Measurements from ENCODE around the gene ARL6. TPM values are rescaled to one million over a fixed set of nuclear protein-coding genes. Genes with fewer than 3 reads are reported as not detected.

The ARL6 gene
- total and polyA plus RNA-seq, 2 of the 8 experiments (the other 6 are each of a cell fraction or from before 2014, with no cell fraction given) = 1.8 to 12.0 TPM

- H3K4me3 ChIP-seq (ENCODE audit: extremely low read depth in 1 of 4, insufficient read depth in 2 of 4, low read depth in 3 of 4, low read length in 4 of 4) = no peak overlapping the region
- no peak overlapping the region for H3K56ac ChIP-seq (replicated peaks; ENCODE audit: insufficient read length, low read depth, low read length)
- peaks cover 0 to under 1% (median 0%) of the 10 kb centered on the region in 4 experiments; a peak in 1 of 7 replicates for H3K4me1 ChIP-seq (replicated peaks in 1 of 4; ENCODE audit: control insufficient read depth in 3 of 4, insufficient read depth in 4 of 4, low read length in 3 of 4)
- H3K23ac ChIP-seq (ENCODE audit: insufficient read length) = no peak overlapping the region
- H4K91ac ChIP-seq (replicated peaks; ENCODE audit: insufficient read length, low read length) = no peak overlapping the region
- H3K4ac ChIP-seq (replicated peaks; ENCODE audit: insufficient read length, low read depth, low read length) = no peak overlapping the region
- POLR2A ChIA-PET (ENCODE audit: partially characterized antibody) = no interaction called here
- H4K8ac ChIP-seq (ENCODE audit: extremely low read depth, insufficient read depth, low read length) = no peak overlapping the region
- no peaks in the 10 kb centered on the region for H3K9me3 ChIP-seq (ENCODE audit: insufficient read depth in 2 of 2, low read depth in 1 of 2, low read length in 1 of 2)
- no peak overlapping the region for H2AFZ ChIP-seq (ENCODE audit: low read length)
- FAIRE-seq = no peak
- no peak overlapping the region for H3K14ac ChIP-seq (ENCODE audit: insufficient read length)
- H3K4me2 ChIP-seq (ENCODE audit: insufficient read depth in 1 of 2, low read depth in 2 of 2, low read length in 2 of 2) = no peak overlapping the region
- no peak overlapping the region for H3K9ac ChIP-seq (replicated peaks in 1 of 4; ENCODE audit: extremely low read depth in 1 of 4, low read depth in 3 of 4, low read length in 3 of 4)
- no peaks in the 10 kb centered on the region for H3K36me3 ChIP-seq (ENCODE audit: control insufficient read depth in 2 of 4, insufficient read depth in 4 of 4, low read length in 3 of 4)
- H2BK15ac ChIP-seq (ENCODE audit: low read length) = no peak overlapping the region
- no peaks in the 10 kb centered on the region for H3K79me2 ChIP-seq (ENCODE audit: control insufficient read depth in 1 of 2, insufficient read depth in 2 of 2, low read length in 2 of 2)
- H4K5ac ChIP-seq (ENCODE audit: insufficient read length, low read depth, low read length) = no peak overlapping the region
- no peak overlapping the region for H2BK12ac ChIP-seq (ENCODE audit: low read depth, low read length)
- no peaks in the 10 kb centered on the region for H3K23me2 ChIP-seq (ENCODE audit: low read depth, low read length)
- H2AK5ac ChIP-seq (ENCODE audit: low read depth, low read length) = no peak overlapping the region
- no peak overlapping the region for H3K27ac ChIP-seq (ENCODE audit: low read depth, low read length)
- H3K27me3 ChIP-seq (replicated peaks in 1 of 4; ENCODE audit: control insufficient read depth in 3 of 4, extremely low read depth in 1 of 4, insufficient read depth in 3 of 4, low read length in 3 of 4) = no peaks in the 10 kb centered on the region
- H2BK5ac ChIP-seq (ENCODE audit: low read depth, low read length) = no peak overlapping the region
- no peak for DNase-seq (ENCODE audit: low read depth in 1 of 2, low spot score in 2 of 2)
- 84% methylated on average over 3 of the region's 3 CpGs; no CpG with 5 or more reads in 1 of the 2 experiments for WGBS, 2 experiments (ENCODE audit: extremely low coverage in 1 of 2, insufficient coverage in 1 of 2, insufficient read length in 1 of 2, insufficient replicate concordance in 2 of 2, low coverage in 1 of 2, low lambda C conversion rate in 2 of 2, missing lambda C conversion rate in 1 of 2)
- CTCF ChIA-PET (ENCODE audit: partially characterized antibody) = no interaction called here
- H4K20me1 ChIP-seq (replicated peaks in 1 of 2; ENCODE audit: control insufficient read depth in 1 of 2, insufficient read depth in 2 of 2, low read length in 2 of 2) = no peaks in the 10 kb centered on the region
- H3K18ac ChIP-seq (ENCODE audit: extremely low read depth, low read length) = no peak overlapping the region
- H3K79me1 ChIP-seq (ENCODE audit: low read depth, low read length) = no peaks in the 10 kb centered on the region
- no peak overlapping the region for H2BK120ac ChIP-seq (replicated peaks; ENCODE audit: low read depth, low read length)
- H2BK20ac ChIP-seq (ENCODE audit: low read length) = no peak overlapping the region
- TF ChIP-seq BRCA1 (IDR thresholded peaks at IDR 0.05; ENCODE audit: low read depth, low read length) (no peak), EGR1 (IDR thresholded peaks at IDR 0.05; ENCODE audit: borderline replicate concordance, low read depth, low read length) (no peak)
Observed at GRCh38 chr3:97742036-97742435, 22.5 kb upstream of the ARL6 start.

Measured in H1 (cell line).